ENCODE results near the gene OR8K5.

OR8K5 gene, protein sequence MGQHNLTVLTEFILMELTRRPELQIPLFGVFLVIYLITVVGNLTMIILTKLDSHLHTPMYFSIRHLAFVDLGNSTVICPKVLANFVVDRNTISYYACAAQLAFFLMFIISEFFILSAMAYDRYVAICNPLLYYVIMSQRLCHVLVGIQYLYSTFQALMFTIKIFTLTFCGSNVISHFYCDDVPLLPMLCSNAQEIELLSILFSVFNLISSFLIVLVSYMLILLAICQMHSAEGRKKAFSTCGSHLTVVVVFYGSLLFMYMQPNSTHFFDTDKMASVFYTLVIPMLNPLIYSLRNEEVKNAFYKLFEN

DNA sequence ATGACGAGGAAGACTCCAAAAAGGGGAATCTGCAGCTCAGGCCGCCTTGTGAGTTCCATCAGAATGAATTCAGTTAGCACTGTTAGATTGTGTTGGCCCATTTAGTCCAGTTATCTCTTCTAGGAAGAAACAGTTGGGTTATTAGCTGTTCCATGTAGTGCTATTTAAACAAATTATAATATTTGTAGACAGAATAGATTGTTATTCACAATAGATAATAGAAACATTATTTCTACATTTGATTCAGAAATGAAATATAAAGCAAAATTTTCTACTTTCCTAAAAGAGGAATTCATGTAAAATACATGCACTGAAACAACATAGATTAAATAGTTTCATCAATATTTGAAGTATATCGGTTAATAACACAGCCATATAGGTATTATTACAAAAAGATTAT lies at the start of gene OR8K5:
TSS of gene OR8K5 (minus strand) at position 101 of the 400 bp plus-strand sequence. CDS start at position 101, 0 bp downstream.
- H3K9ac ChIP-seq (ENCODE audit: low read length in 2 of 2) = no peak within 1 kb of the TSS
- no peaks in the 10 kb centered on the region for H3K36me3 ChIP-seq (ENCODE audit: control insufficient read depth in 2 of 2, insufficient read depth in 2 of 2, low read length in 2 of 2)
- no peaks in the 10 kb centered on the region for H3K4me1 ChIP-seq (ENCODE audit: control insufficient read depth, insufficient read depth, low read length)
- no peaks in the 10 kb centered on the region for H3K9me3 ChIP-seq (ENCODE audit: control insufficient read depth in 2 of 2, low read length in 2 of 2)
- H3K27me3 ChIP-seq (ENCODE audit: control insufficient read depth in 1 of 2, insufficient read depth in 2 of 2, low read length in 2 of 2) = no peaks in the 10 kb centered on the region
- H3K4me3 ChIP-seq (ENCODE audit: low read length in 2 of 2) = no peak within 1 kb of the TSS
- H3K27ac ChIP-seq (ENCODE audit: low read length) = no peak within 1 kb of the TSS

- H3K9me3 ChIP-seq (ENCODE audit: control insufficient read depth in 2 of 2, low read length in 2 of 2) = no peaks in the 10 kb centered on the region
- no peak overlapping the region for H3K27ac ChIP-seq (ENCODE audit: low read length)
- no peaks in the 10 kb centered on the region for H3K27me3 ChIP-seq (ENCODE audit: control insufficient read depth in 1 of 2, insufficient read depth in 2 of 2, low read length in 2 of 2)
- no peaks in the 10 kb centered on the region for H3K4me1 ChIP-seq (ENCODE audit: control insufficient read depth, insufficient read depth, low read length)
- no peak overlapping the region for H3K9ac ChIP-seq (ENCODE audit: low read length in 2 of 2)
- H3K4me3 ChIP-seq (ENCODE audit: low read length in 2 of 2) = no peak overlapping the region
- H3K36me3 ChIP-seq (ENCODE audit: control insufficient read depth in 2 of 2, insufficient read depth in 2 of 2, low read length in 2 of 2) = no peaks in the 10 kb centered on the region
Observed at GRCh38 chr11:56207790-56208189, 47.7 kb upstream of the OR8K5 start.

DNA sequence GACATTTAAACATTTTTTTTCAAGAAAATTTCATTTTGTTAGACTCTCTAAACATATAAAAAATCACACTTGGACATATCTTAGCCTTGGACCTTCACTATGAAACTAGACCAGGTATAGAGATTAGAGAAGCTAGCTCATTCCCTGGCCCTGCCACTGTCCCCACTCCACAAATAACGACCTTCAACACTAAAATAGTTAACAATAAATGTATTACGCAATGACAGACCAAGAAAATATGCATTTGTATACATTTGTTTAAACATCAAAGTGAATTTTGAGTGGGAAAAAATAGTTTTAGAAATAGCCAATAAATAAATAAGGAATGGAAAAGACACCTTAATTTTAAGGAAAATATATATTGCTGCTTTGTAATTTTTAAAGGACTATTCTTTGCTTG lies 37.2 kb upstream of the OR8K5 start:
- Histone ChIP-seq H3K27ac (ENCODE audit: low read length) (no peak overlapping the region), H3K27me3 (ENCODE audit: control insufficient read depth in 1 of 2, insufficient read depth in 2 of 2, low read length in 2 of 2) (no peaks in the 10 kb centered on the region), H3K4me1 (ENCODE audit: control insufficient read depth, insufficient read depth, low read length) (no peaks in the 10 kb centered on the region), H3K9ac (ENCODE audit: low read length in 2 of 2) (no peak overlapping the region), H3K4me3 (ENCODE audit: low read length in 2 of 2) (no peak overlapping the region), H3K9me3 (ENCODE audit: control insufficient read depth in 2 of 2, low read length in 2 of 2) (no peaks in the 10 kb centered on the region), H3K36me3 (ENCODE audit: control insufficient read depth in 2 of 2, insufficient read depth in 2 of 2, low read length in 2 of 2) (no peaks in the 10 kb centered on the region)

GRCh38 chr11:56196705-56197104 lies 36.6 kb upstream of the OR8K5 start:
- Histone ChIP-seq H3K4me1 (ENCODE audit: control insufficient read depth, insufficient read depth, low read length) (no peaks in the 10 kb centered on the region), H3K9ac (ENCODE audit: low read length in 2 of 2) (no peak overlapping the region), H3K27me3 (ENCODE audit: control insufficient read depth in 1 of 2, insufficient read depth in 2 of 2, low read length in 2 of 2) (no peaks in the 10 kb centered on the region), H3K36me3 (ENCODE audit: control insufficient read depth in 2 of 2, insufficient read depth in 2 of 2, low read length in 2 of 2) (no peaks in the 10 kb centered on the region), H3K27ac (ENCODE audit: low read length) (no peak overlapping the region), H3K4me3 (ENCODE audit: low read length in 2 of 2) (no peak overlapping the region), H3K9me3 (ENCODE audit: control insufficient read depth in 2 of 2, low read length in 2 of 2) (no peaks in the 10 kb centered on the region)

DNA sequence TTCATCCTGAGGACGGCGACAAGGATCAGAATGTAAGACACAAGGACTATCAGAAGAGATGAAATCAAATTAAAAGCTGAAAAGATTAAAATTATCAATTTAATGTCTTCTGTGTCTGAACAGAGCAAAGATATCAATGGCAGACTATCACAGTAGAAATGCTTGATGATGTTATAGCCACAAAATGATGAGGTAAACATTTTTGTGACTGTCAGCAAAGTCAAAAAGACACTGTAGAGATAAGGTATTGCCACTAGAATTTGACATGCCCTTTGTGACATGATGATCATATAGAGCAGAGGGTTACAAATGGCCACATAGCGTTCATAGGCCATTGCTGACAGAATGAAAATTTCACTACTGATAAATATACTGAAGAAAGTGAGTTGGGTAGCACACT lies 28.5 kb upstream of the OR8K5 start:
- H3K9me3 ChIP-seq (ENCODE audit: control insufficient read depth in 2 of 2, low read length in 2 of 2) = no peaks in the 10 kb centered on the region

GRCh38 chr11:56183459-56183858 lies 23.3 kb upstream of the OR8K5 start:
- peaks cover 0 to 5% of the 10 kb centered on the region in 2 donors for H3K9me3 ChIP-seq (ENCODE audit: control insufficient read depth in 2 of 2, low read length in 2 of 2)

More for the DNA sequence above, 28.5 kb upstream of the OR8K5 start:
- Histone ChIP-seq H3K4me1 (ENCODE audit: control insufficient read depth, insufficient read depth, low read length) (no peaks in the 10 kb centered on the region), H3K9ac (ENCODE audit: low read length in 2 of 2) (no peak overlapping the region), H3K36me3 (ENCODE audit: control insufficient read depth in 2 of 2, insufficient read depth in 2 of 2, low read length in 2 of 2) (no peaks in the 10 kb centered on the region), H3K27me3 (ENCODE audit: control insufficient read depth in 1 of 2, insufficient read depth in 2 of 2, low read length in 2 of 2) (no peaks in the 10 kb centered on the region), H3K27ac (ENCODE audit: low read length) (no peak overlapping the region), H3K4me3 (ENCODE audit: low read length in 2 of 2) (no peak overlapping the region)

GRCh38 chr11:56176318-56176717 lies 16.2 kb upstream of the OR8K5 start, which contains the start of gene OR5J2:
TSS of gene OR5J2 (plus strand) at chr11:56176618. CDS start at chr11:56176618, 0 bp downstream.
- H3K27ac ChIP-seq (ENCODE audit: low read length) = no peak within 1 kb of the TSS
- peaks cover 0 to 5% of the 10 kb centered on the region in 2 donors for H3K9me3 ChIP-seq (ENCODE audit: control insufficient read depth in 2 of 2, low read length in 2 of 2)
- no peak within 1 kb of the TSS for H3K9ac ChIP-seq (ENCODE audit: low read length in 2 of 2)
- H3K4me1 ChIP-seq (ENCODE audit: control insufficient read depth, insufficient read depth, low read length) = no peaks in the 10 kb centered on the region
- H3K36me3 ChIP-seq (ENCODE audit: control insufficient read depth in 2 of 2, insufficient read depth in 2 of 2, low read length in 2 of 2) = no peaks in the 10 kb centered on the region
- H3K27me3 ChIP-seq (ENCODE audit: control insufficient read depth in 1 of 2, insufficient read depth in 2 of 2, low read length in 2 of 2) = no peaks in the 10 kb centered on the region
- H3K4me3 ChIP-seq (ENCODE audit: low read length in 2 of 2) = no peak within 1 kb of the TSS

More at GRCh38 chr11:56183459-56183858, 23.3 kb upstream of the OR8K5 start:
- H3K27ac ChIP-seq (ENCODE audit: low read length) = no peak overlapping the region
- H3K36me3 ChIP-seq (ENCODE audit: control insufficient read depth in 2 of 2, insufficient read depth in 2 of 2, low read length in 2 of 2) = no peaks in the 10 kb centered on the region
- no peak overlapping the region for H3K4me3 ChIP-seq (ENCODE audit: low read length in 2 of 2)
- H3K4me1 ChIP-seq (ENCODE audit: control insufficient read depth, insufficient read depth, low read length) = no peaks in the 10 kb centered on the region
- H3K27me3 ChIP-seq (ENCODE audit: control insufficient read depth in 1 of 2, insufficient read depth in 2 of 2, low read length in 2 of 2) = no peaks in the 10 kb centered on the region
- H3K9ac ChIP-seq (ENCODE audit: low read length in 2 of 2) = no peak overlapping the region

GRCh38 chr11:56172256-56172830 lies 12.2 kb upstream of the OR8K5 start:
- no peaks in the 10 kb centered on the region for H3K4me1 ChIP-seq (ENCODE audit: control insufficient read depth, insufficient read depth, low read length)
- H3K9me3 ChIP-seq (ENCODE audit: control insufficient read depth in 2 of 2, low read length in 2 of 2) = no peaks in the 10 kb centered on the region
- no peak overlapping the region for H3K9ac ChIP-seq (ENCODE audit: low read length in 2 of 2)
- no peaks in the 10 kb centered on the region for H3K36me3 ChIP-seq (ENCODE audit: control insufficient read depth in 2 of 2, insufficient read depth in 2 of 2, low read length in 2 of 2)
- H3K27me3 ChIP-seq (ENCODE audit: control insufficient read depth in 1 of 2, insufficient read depth in 2 of 2, low read length in 2 of 2) = no peaks in the 10 kb centered on the region
- H3K27ac ChIP-seq (ENCODE audit: low read length) = no peak overlapping the region
- H3K4me3 ChIP-seq (ENCODE audit: low read length in 2 of 2) = no peak overlapping the region

GRCh38 chr11:56163804-56164203 lies 3.7 kb upstream of the OR8K5 start:
- Histone ChIP-seq H3K4me3 (ENCODE audit: low read length in 2 of 2) (no peak overlapping the region), H3K36me3 (ENCODE audit: control insufficient read depth in 2 of 2, insufficient read depth in 2 of 2, low read length in 2 of 2) (no peaks in the 10 kb centered on the region), H3K27ac (ENCODE audit: low read length) (no peak overlapping the region), H3K9ac (ENCODE audit: low read length in 2 of 2) (no peak overlapping the region), H3K4me1 (ENCODE audit: control insufficient read depth, insufficient read depth, low read length) (no peaks in the 10 kb centered on the region), H3K27me3 (ENCODE audit: control insufficient read depth in 1 of 2, insufficient read depth in 2 of 2, low read length in 2 of 2) (no peaks in the 10 kb centered on the region), H3K9me3 (ENCODE audit: control insufficient read depth in 2 of 2, low read length in 2 of 2) (no peaks in the 10 kb centered on the region)

- no peaks in the 10 kb centered on the region for H3K27me3 ChIP-seq (ENCODE audit: control insufficient read depth in 1 of 2, insufficient read depth in 2 of 2, low read length in 2 of 2)
- no peaks in the 10 kb centered on the region for H3K36me3 ChIP-seq (ENCODE audit: control insufficient read depth in 2 of 2, insufficient read depth in 2 of 2, low read length in 2 of 2)
- no peak overlapping the region for H3K27ac ChIP-seq (ENCODE audit: low read length)
- H3K9ac ChIP-seq (ENCODE audit: low read length in 2 of 2) = no peak overlapping the region
- H3K4me1 ChIP-seq (ENCODE audit: control insufficient read depth, insufficient read depth, low read length) = no peaks in the 10 kb centered on the region
- no peak overlapping the region for H3K4me3 ChIP-seq (ENCODE audit: low read length in 2 of 2)
- peaks cover 2 to 12% of the 10 kb centered on the region in 2 donors for H3K9me3 ChIP-seq (ENCODE audit: control insufficient read depth in 2 of 2, low read length in 2 of 2)
Observed at GRCh38 chr11:56152333-56152732, 7.8 kb downstream of the OR8K5 start.

- peaks cover 2 to 12% of the 10 kb centered on the region in 2 donors for H3K9me3 ChIP-seq (ENCODE audit: control insufficient read depth in 2 of 2, low read length in 2 of 2)
- H3K36me3 ChIP-seq (ENCODE audit: control insufficient read depth in 2 of 2, insufficient read depth in 2 of 2, low read length in 2 of 2) = no peaks in the 10 kb centered on the region
Observed at GRCh38 chr11:56151376-56151775, 8.7 kb downstream of the OR8K5 start.

More at GRCh38 chr11:56151376-56151775, 8.7 kb downstream of the OR8K5 start:
- Histone ChIP-seq H3K9ac (ENCODE audit: low read length in 2 of 2) (no peak overlapping the region), H3K4me1 (ENCODE audit: control insufficient read depth, insufficient read depth, low read length) (no peaks in the 10 kb centered on the region), H3K27me3 (ENCODE audit: control insufficient read depth in 1 of 2, insufficient read depth in 2 of 2, low read length in 2 of 2) (no peaks in the 10 kb centered on the region), H3K27ac (ENCODE audit: low read length) (no peak overlapping the region), H3K4me3 (ENCODE audit: low read length in 2 of 2) (no peak overlapping the region)
